ENCODE measurements around the gene TRIM45.
"Not testable (repeated sequence)": the region's sequence is repeated elsewhere in the genome, so short reads cannot be mapped to it uniquely, and the experiment has no call there.

Gene TRIM45

GRCh38 chr1:117121589-117122329 lies at the start of gene TRIM45:
Gene TRIM45 (minus strand): TSS chr1:117121749. CDS start chr1:117121201, 548 bp downstream.
- peak; percentile 93 for DNase-seq (ENCODE audit: low read depth in 2 of 2)

- DNase-seq (ENCODE audit: low read depth in 2 of 2) = no peak
Measured at GRCh38 chr1:117169871-117170596, 48.5 kb upstream of the TRIM45 start.

- no peak for DNase-seq (ENCODE audit: low read depth in 2 of 2)
Measured at GRCh38 chr1:117167402-117167801, 45.9 kb upstream of the TRIM45 start.

GRCh38 chr1:117166076-117166475 lies 44.5 kb upstream of the TRIM45 start:
- no peak for DNase-seq (ENCODE audit: low read depth in 2 of 2)

- DNase-seq (ENCODE audit: low read depth in 2 of 2) = no peak
Measured at GRCh38 chr1:117164209-117164608, 42.7 kb upstream of the TRIM45 start.

- DNase-seq (ENCODE audit: low read depth in 2 of 2) = no peak
Measured at GRCh38 chr1:117162816-117163215, 41.3 kb upstream of the TRIM45 start.

GRCh38 chr1:117161887-117162286 lies 40.3 kb upstream of the TRIM45 start:
- no peak for DNase-seq (ENCODE audit: low read depth in 2 of 2)

GRCh38 chr1:117151305-117151704 lies 29.8 kb upstream of the TRIM45 start:
- DNase-seq (ENCODE audit: low read depth in 2 of 2) = not testable (repeated sequence)

- no peak for DNase-seq (ENCODE audit: low read depth in 2 of 2)
Measured at GRCh38 chr1:117150316-117150715, 28.8 kb upstream of the TRIM45 start.

- DNase-seq (ENCODE audit: low read depth in 2 of 2) = no peak
Measured at GRCh38 chr1:117147856-117148588, 26.5 kb upstream of the TRIM45 start.

GRCh38 chr1:117147341-117147831 lies 25.8 kb upstream of the TRIM45 start:
- DNase-seq (ENCODE audit: low read depth in 2 of 2) = no peak

- peak; percentile 90 to 91 for DNase-seq (ENCODE audit: low read depth in 2 of 2)
Measured at GRCh38 chr1:117146575-117147340, 25.2 kb upstream of the TRIM45 start.

GRCh38 chr1:117146072-117146471 lies 24.5 kb upstream of the TRIM45 start:
- no peak for DNase-seq (ENCODE audit: low read depth in 2 of 2)

- DNase-seq (ENCODE audit: low read depth in 2 of 2) = no peak
Measured at GRCh38 chr1:117143871-117144270, 22.3 kb upstream of the TRIM45 start.

- no peak for DNase-seq (ENCODE audit: low read depth in 2 of 2)
Measured at GRCh38 chr1:117143172-117143571, 21.6 kb upstream of the TRIM45 start.

GRCh38 chr1:117142200-117142599 lies 20.7 kb upstream of the TRIM45 start:
- peak; percentile 76 to 79 for DNase-seq (ENCODE audit: low read depth in 2 of 2)

- no peak for DNase-seq (ENCODE audit: low read depth in 2 of 2)
Measured at GRCh38 chr1:117138561-117138960, 17.0 kb upstream of the TRIM45 start.

- DNase-seq (ENCODE audit: low read depth in 2 of 2) = no peak
Measured at GRCh38 chr1:117138106-117138505, 16.6 kb upstream of the TRIM45 start.

- no peak for DNase-seq (ENCODE audit: low read depth in 2 of 2)
Measured at GRCh38 chr1:117137281-117137855, 15.8 kb upstream of the TRIM45 start.

- DNase-seq (ENCODE audit: low read depth in 2 of 2) = no peak
Measured at GRCh38 chr1:117136749-117137148, 15.2 kb upstream of the TRIM45 start.

GRCh38 chr1:117135329-117135728 lies 13.8 kb upstream of the TRIM45 start:
- DNase-seq (ENCODE audit: low read depth in 2 of 2) = no peak

Data from fibroblast of skin of left quadriceps (primary cell).